ENCODE results near the gene CBX4. TPM values are rescaled to one million over a fixed set of nuclear protein-coding genes. Genes with fewer than 3 reads are reported as not detected.
A peak's percentile ranks its signal among the peaks of the same experiment; 100 is the strongest.

The CBX4 gene
- total and polyA plus RNA-seq, 2 of the 13 experiments (the other 11 are each of a cell fraction or from before 2014, with no cell fraction given): 25.8 to 50.8 TPM

DNA sequence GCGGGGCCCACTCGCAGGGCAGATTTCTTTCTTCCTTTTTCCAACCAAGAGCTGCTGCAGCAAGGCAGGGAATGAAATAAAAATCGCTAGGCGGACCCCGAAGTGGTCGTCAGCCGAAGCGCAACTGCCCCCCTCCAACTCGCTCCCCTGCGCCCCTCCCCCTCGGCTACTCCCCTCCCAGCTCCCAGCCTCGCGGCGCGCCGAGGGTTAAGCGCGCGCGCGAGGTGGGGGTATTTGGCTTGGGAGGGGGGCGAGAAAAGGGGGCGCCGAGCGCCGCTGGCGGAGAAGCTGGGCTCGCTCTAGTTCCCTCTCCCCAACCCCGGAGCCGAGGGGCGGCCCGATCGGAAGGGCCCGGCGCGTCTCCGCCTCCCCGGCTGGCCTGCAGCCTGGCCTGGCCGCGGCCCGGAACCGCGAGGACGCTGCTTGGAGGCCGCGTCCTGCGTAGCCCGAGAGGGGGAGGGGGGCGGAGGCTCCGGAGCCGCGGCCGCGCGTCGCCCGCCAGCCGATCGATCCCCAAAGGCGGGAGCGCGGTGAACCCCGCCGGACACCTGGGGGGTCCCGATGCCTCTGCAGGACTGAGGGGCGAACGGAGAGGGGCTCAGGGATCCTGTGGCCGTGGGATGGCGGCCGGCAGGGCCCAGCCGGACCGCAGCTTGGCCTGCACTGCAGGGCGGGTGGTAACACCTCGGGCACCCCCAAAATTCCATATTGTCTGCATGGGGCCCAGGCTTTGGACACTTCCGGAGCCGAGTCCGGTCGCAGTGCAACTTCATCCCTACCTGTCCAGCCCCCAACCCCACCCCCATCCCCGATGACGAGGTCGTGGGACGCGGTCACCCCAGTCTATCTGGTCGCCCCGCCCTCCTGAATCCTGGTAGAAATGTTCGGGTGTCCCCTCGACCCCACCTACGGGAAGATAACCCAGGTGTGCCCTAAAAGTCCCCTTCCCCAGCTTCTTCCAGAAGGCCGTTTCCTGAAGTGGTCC is 4.9 kb upstream of the CBX4 start (continued):
- TF ChIP-seq, protein P1, sequence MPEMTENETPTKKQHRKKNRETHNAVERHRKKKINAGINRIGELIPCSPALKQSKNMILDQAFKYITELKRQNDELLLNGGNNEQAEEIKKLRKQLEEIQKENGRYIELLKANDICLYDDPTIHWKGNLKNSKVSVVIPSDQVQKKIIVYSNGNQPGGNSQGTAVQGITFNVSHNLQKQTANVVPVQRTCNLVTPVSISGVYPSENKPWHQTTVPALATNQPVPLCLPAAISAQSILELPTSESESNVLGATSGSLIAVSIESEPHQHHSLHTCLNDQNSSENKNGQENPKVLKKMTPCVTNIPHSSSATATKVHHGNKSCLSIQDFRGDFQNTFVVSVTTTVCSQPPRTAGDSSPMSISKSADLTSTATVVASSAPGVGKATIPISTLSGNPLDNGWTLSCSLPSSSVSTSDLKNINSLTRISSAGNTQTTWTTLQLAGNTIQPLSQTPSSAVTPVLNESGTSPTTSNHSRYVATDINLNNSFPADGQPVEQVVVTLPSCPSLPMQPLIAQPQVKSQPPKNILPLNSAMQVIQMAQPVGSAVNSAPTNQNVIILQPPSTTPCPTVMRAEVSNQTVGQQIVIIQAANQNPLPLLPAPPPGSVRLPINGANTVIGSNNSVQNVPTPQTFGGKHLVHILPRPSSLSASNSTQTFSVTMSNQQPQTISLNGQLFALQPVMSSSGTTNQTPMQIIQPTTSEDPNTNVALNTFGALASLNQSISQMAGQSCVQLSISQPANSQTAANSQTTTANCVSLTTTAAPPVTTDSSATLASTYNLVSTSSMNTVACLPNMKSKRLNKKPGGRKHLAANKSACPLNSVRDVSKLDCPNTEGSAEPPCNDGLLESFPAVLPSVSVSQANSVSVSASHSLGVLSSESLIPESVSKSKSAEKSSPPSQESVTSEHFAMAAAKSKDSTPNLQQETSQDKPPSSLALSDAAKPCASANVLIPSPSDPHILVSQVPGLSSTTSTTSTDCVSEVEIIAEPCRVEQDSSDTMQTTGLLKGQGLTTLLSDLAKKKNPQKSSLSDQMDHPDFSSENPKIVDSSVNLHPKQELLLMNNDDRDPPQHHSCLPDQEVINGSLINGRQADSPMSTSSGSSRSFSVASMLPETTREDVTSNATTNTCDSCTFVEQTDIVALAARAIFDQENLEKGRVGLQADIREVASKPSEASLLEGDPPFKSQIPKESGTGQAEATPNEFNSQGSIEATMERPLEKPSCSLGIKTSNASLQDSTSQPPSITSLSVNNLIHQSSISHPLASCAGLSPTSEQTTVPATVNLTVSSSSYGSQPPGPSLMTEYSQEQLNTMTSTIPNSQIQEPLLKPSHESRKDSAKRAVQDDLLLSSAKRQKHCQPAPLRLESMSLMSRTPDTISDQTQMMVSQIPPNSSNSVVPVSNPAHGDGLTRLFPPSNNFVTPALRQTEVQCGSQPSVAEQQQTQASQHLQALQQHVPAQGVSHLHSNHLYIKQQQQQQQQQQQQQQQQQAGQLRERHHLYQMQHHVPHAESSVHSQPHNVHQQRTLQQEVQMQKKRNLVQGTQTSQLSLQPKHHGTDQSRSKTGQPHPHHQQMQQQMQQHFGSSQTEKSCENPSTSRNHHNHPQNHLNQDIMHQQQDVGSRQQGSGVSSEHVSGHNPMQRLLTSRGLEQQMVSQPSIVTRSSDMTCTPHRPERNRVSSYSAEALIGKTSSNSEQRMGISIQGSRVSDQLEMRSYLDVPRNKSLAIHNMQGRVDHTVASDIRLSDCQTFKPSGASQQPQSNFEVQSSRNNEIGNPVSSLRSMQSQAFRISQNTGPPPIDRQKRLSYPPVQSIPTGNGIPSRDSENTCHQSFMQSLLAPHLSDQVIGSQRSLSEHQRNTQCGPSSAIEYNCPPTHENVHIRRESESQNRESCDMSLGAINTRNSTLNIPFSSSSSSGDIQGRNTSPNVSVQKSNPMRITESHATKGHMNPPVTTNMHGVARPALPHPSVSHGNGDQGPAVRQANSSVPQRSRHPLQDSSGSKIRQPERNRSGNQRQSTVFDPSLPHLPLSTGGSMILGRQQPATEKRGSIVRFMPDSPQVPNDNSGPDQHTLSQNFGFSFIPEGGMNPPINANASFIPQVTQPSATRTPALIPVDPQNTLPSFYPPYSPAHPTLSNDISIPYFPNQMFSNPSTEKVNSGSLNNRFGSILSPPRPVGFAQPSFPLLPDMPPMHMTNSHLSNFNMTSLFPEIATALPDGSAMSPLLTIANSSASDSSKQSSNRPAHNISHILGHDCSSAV (CRISPR knock-in tag; IDR thresholded peaks at IDR 0.05; ENCODE audit: borderline replicate concordance): no peak
- TF ChIP-seq IRF2 (CRISPR knock-in tag; IDR thresholded peaks at IDR 0.05) (no peak; the same call in 1 of the 2 replicates), TMF1 (CRISPR knock-in tag; IDR thresholded peaks at IDR 0.05; ENCODE audit: low read depth) (peak; percentile 83; the same call in 1 of the 2 replicates), XBP1 (CRISPR knock-in tag; IDR thresholded peaks at IDR 0.05) (no peak), BRCA1 (CRISPR knock-in tag; IDR thresholded peaks at IDR 0.05) (0 out of 2 replicates have a peak, but pooled peaks have one; percentile 67), ZNF543 (CRISPR knock-in tag; IDR thresholded peaks at IDR 0.05) (peak; percentile 81; the same call in 1 of the 2 replicates), YEATS4 (CRISPR knock-in tag; IDR thresholded peaks at IDR 0.05; ENCODE audit: borderline replicate concordance) (peak; percentile 87), RBM39 (IDR thresholded peaks at IDR 0.05; ENCODE audit: low read depth, low read length, poor library complexity, severe bottlenecking) (peak; percentile 94), EEA1 (CRISPR knock-in tag; IDR thresholded peaks at IDR 0.05; ENCODE audit: borderline replicate concordance) (peak; percentile 93; the same call in 1 of the 2 replicates), HNF4A (CRISPR knock-in tag; IDR thresholded peaks at IDR 0.05) (peak; percentile 2; the same call in 1 of the 2 replicates), NR2F1 (CRISPR knock-in tag; IDR thresholded peaks at IDR 0.05) (no peak), CCAR2 (optimal IDR thresholded peaks at IDR 0.05; ENCODE audit: low read depth, low read length) (no peak), MTA1 (CRISPR knock-in tag; IDR thresholded peaks at IDR 0.05; ENCODE audit: borderline replicate concordance) (peak; percentile 96), PLRG1 (conservative IDR thresholded peaks at IDR 0.05) (no peak), ZNF607 (CRISPR knock-in tag; IDR thresholded peaks at IDR 0.05; ENCODE audit: borderline replicate concordance) (peak; percentile 95)
- TF ChIP-seq, protein P2, sequence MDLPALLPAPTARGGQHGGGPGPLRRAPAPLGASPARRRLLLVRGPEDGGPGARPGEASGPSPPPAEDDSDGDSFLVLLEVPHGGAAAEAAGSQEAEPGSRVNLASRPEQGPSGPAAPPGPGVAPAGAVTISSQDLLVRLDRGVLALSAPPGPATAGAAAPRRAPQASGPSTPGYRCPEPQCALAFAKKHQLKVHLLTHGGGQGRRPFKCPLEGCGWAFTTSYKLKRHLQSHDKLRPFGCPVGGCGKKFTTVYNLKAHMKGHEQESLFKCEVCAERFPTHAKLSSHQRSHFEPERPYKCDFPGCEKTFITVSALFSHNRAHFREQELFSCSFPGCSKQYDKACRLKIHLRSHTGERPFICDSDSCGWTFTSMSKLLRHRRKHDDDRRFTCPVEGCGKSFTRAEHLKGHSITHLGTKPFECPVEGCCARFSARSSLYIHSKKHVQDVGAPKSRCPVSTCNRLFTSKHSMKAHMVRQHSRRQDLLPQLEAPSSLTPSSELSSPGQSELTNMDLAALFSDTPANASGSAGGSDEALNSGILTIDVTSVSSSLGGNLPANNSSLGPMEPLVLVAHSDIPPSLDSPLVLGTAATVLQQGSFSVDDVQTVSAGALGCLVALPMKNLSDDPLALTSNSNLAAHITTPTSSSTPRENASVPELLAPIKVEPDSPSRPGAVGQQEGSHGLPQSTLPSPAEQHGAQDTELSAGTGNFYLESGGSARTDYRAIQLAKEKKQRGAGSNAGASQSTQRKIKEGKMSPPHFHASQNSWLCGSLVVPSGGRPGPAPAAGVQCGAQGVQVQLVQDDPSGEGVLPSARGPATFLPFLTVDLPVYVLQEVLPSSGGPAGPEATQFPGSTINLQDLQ (CRISPR knock-in tag; IDR thresholded peaks at IDR 0.05): peak; percentile 44
